Hematopoietic multipotent progenitor cell treated with erythropoietin and hydrocortisone succinate and interleukin-3 and kit ligand, for 15 days (in vitro differentiated cells): ENCODE data around the gene HBZ.
A peak's percentile ranks its signal among the peaks of the same experiment; 100 is the strongest.
"Not testable (repeated sequence)": the region's sequence is repeated elsewhere in the genome, so short reads cannot be mapped to it uniquely, and the experiment has no call there.

Experiments used
- DNase-seq: peaks from one replicate; pipeline ENCODE4 v3.0.0-alpha.2; 2015; ENCODE audit warnings: low spot score

Gene HBZ

GRCh38 chr16:152141-153128 is at the start of gene HBZ:
TSS of gene HBZ (plus strand) at chr16:152644. CDS start at chr16:152910, 266 bp downstream.
- DNase-seq: no peak

GRCh38 chr16:104355-104754 is 48.1 kb upstream of the HBZ start:
- DNase-seq: no peak

GRCh38 chr16:104928-105327 is 47.5 kb upstream of the HBZ start:
- DNase-seq: peak; percentile 97

GRCh38 chr16:105521-105920 is 46.9 kb upstream of the HBZ start:
- DNase-seq: peak; percentile 59

DNA sequence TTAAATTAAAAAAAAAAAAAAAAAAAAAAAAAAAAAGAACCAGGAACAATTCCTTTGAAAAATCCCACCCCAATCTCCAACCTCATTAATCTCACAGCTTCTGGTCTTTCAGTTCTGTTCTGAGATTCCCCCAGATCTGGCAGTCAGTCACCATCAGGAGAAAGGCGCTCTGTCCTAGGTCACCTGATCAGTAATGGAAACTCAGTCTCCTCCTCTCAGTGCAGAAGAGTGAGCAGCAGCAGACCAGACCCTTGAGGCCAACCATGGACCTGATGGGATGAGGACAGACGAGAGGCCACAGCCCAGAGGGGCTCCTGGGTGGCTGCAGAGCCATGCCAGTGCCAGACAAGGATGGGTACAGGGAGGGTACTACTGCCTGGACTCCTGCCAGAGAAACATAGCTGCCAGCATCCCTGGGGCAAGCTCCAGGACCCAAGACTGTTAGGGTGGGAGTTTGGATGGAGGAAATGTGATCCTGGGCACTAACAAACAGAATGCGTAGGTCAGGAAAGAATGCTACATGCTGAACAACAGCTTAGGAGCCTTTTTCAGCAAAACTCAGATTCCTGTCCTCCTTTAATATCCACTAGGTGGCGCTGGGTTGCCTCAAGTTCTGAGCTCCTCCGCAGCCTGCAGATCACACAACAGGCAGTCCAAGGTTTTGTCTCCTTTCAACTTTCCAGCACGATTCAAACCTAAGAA is 45.7 kb upstream of the HBZ start:
- peak; percentile 95 for DNase-seq

DNA sequence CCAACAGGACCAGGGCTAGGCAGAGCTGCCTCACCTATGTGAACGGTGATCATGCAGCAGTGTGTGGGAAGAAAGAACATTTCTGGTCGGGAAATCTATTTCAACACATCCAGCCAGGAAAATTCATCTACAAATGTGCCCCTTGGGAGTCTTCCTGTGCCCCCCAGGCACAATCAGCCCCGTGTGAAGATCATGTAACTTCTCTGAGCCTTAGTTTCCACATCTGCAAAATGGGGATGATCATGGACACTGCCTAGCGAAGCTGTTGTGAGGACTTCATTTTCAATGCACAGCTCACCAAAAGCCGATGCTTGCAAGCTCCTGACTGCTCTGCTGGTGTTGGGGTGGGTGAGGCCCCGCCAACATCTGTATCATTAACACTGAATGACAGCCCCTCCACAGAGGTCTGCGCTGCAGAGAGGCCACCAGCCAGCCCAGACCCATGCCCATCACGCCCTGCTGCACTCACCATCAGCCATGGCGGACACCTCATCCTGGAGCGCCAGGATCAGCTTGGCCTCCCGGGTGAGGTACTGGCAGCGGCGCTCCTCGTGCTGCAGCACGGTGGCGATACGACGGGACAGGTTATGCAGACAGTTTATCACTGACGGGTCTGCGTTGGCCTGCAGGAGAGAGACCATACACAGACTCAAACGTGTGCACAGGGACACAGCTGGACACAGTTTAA is 40.1 kb upstream of the HBZ start:
- no peak for DNase-seq

DNA sequence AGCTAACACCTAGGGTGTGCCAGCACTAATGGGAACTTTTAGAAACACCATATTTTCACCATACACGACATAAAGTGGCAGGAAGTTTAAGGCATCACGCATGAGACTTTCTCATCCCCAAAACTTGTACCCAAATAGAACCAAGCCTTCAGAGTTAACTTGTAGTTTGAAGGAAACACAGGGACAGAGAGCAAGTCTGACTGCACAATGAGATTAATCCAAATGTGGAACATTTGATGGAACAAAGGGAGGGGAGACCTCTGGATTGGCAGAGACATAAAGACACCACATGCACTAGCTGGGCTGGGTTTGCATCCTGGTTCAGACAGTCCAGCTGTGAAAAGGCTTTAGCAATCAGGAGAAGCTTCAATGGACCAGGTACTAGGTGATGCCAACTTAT is 38.1 kb upstream of the HBZ start:
- DNase-seq: peak; percentile 67

GRCh38 chr16:116015-116414 is 36.4 kb upstream of the HBZ start:
- DNase-seq: peak; percentile 76

- peak; percentile 96 for DNase-seq
Observed at GRCh38 chr16:117379-118365, 34.8 kb upstream of the HBZ start.

DNA sequence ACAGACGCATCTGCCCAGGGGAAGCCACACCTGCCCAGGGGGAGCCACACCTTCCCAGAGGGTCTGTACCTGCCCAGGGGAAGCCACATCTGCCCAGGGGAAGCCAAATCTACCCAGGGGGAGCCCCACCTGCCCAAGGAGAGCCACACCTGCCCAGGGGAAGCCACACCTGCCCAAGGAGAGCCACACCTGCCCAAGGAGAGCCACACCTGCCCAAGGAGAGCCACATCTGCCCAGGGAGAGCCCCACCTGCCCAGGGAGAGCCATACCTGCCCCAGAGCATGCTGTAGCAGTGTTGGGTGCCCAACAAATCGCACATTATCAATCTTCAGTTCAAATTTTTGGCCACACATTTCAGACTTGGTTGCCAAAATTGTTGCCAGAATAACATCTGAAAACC is 33.6 kb upstream of the HBZ start:
- DNase-seq: no peak

DNA sequence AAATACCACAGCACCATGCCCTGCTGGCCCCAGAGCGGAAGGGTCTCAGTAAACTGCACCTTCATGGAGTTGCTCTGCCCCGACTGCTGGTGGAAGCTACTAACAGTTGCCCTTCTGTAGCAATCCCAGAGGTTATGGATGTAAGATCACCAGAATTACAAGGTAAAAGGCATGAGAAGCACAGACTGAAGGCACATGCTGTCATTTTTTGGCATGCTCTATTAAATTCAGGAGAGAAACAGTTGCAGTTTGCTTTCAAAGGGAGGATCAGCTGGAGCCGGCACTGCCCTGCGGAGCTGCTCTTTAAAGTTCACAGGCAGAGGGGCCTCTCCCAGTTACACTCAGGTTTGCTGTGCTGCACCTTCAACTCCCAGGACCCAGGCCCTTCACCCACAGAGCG is 33.1 kb upstream of the HBZ start:
- DNase-seq: peak; percentile 62

DNA sequence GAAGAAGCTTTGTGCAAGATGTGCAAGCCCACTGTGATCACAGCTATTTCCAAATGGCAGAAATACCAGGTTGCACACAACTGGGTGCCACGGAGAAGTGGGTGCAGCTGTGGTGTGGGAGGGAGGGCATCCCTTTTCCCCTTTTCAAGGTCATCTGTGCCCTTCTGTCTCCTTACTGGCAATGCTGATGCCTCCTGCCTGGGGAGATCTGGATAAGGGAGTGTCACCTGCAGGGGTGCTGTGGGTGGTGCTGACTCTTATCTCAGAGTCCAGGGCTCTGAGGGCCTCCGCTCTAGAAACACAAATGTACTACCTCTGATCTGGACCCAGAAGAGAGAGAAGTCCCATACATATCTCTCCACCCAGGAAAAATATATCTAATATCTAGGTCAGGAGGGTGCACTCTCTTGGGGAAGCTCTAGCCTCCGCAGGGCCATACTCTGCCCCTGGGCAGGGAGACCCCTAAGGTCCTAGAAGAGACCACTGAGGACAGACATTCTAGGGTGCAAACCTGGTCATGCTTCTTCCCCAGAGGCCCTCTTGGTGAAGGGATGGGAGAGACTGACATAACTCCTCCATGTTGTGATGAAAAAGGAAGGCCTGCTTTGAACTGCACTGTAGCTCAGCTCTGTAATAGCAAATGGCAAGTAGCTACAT is 32.5 kb upstream of the HBZ start:
- peak; percentile 92 for DNase-seq

DNA sequence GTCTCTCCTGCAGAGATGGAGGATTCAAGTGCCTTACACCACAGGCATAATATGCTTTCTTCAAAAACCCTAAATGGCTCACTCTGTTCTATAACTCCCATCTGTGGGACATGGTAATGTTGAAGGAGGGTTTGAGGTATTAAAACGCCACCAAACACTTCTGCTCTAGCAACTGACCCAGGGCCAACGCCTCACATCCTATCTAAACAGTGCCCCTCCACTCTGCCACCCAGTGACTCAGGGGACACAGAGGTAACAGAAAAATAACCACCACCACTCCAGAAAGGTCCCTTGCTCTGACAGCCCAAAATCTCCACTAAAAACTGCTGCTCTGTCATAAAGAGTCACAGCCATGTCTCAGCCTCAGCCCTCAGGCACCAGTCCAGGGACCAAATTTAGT is 31.7 kb upstream of the HBZ start:
- DNase-seq: peak; percentile 82

DNA sequence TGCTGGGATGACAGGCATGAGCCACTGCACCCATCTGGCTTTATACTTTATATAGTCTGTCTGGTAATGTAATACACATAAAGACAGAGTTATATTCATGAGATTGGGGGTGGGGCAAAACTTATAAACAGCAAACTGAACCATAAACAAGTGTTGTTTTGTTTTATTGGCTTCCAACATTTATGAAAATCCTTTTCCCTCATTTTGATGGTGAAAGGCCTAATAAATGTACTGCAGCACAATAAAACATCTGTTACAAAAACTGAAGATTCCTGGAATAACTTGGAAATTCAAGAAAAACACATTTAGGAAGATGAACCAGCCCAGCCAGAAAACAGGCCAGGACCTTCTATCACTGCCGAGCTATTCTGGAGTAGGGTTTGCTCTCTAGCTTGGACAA is 30.1 kb upstream of the HBZ start:
- DNase-seq: no peak

- not testable (repeated sequence) for DNase-seq
Observed at GRCh38 chr16:123558-124350, 28.7 kb upstream of the HBZ start.

DNA sequence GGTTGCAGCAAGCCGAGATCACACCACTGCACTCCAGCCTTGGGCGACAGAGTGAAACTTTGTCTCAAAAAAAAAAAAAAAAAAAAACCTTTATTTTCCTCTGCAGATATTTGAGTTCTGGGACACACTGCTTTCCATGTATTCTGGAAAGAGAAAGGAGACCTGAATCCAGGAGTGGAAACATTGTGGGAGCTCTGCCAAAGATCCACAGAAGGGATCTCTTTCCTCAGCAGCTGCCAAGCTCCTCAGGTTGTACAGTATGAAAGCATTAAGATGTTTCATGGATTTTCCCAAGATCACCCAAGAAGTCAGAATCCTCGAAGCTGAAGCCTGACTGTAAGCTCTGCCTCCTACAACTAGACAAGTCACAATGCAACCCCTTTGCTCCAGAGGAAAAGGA is 27.4 kb upstream of the HBZ start:
- DNase-seq: no peak

- DNase-seq: no peak
Observed at GRCh38 chr16:129075-129474, 23.4 kb upstream of the HBZ start.

GRCh38 chr16:130533-131173 is 21.8 kb upstream of the HBZ start:
- DNase-seq: no peak

DNA sequence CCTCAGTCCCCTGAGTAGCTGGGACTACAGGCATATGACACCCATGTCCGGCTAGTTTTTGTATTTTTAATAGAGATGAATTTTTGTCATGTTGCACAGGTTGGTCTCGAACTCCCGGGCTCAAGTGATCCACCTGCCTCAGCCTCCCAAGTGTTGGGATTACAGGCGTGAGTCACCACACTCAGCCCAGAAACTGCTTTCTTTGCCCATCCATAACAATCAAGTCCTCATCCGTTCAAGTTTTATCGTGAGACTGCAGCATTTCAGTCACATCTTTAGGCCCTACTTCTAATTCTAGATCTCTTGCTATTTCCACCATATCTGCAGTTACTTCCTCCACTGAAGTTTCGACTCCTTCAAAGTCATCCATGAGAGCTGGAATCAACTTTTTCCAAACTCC is 20.3 kb upstream of the HBZ start:
- no peak for DNase-seq

- DNase-seq: no peak
Observed at GRCh38 chr16:133716-134115, 18.7 kb upstream of the HBZ start.
